Caki2 (cell line): ENCODE results near the gene OGFRL1. TPM values are rescaled to one million over a fixed set of nuclear protein-coding genes. Genes with fewer than 3 reads are reported as not detected.

Source experiments
- DNase-seq: peaks from one replicate; pipeline ENCODE4 v3.0.0-alpha.2; 2015; ENCODE audit warnings: low read depth
- in situ Hi-C: cut with HindIII; loops from 2 replicates; pipeline ENCODE4 v1.10.0; 2016; ENCODE audit warnings: low sequenced_read_pairs, low pct_unique_long_range_greater_than_20kb, mixed read lengths
- total RNA-seq: library from RNA; depleted of rRNA; stranded (reverse); fragments of >200 nt; shearing (Covaris generic); gene quantifications from 2 replicates; pipeline ENCODE4 v1.2.3, GENCODE V29; 2014; ENCODE audit warnings: low replicate concordance

The OGFRL1 gene
- total RNA-seq, 1 experiment from 2014 or later: 12.1 TPM

DNA sequence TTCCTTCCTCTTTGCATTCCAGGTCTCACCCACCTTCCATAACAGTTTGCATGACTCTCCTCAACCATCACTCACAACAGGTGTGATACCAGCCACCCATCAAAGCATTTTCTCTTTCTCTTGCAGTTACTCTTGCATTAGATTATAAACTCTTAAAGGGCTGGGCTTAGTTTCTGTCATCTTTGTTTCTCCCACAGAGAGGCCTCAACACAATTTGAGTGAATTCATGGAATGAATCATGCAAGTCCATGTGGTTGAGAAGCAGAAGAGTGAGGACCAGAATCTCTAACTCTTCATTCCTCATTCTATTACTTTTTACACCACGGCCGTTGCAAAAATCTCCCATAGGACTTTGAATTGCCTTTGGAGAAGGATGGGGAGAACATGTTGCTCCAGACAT, 31.4 kb downstream of the OGFRL1 start:
- DNase-seq: no peak
- in situ Hi-C loops: no loop called here

DNA sequence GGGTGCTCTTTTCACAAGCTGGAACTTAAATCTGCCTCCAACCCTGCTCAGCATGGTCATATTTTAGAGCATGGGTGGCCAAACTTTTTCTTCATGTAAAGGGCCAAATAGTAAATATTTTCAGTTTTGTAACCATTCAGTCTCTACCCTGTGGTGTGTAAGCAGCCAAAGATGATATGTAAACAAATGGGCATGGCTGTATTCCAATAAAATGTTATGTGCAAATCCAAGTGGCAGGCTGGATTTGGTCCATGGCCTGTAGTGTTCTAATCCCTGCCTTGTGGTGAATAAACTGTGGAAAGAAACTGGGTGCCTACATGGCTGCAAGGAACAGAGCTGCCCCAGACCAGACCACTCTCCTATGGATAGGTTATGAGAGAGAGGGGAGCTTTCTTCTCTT, 32.7 kb downstream of the OGFRL1 start:
- no peak for DNase-seq
- in situ Hi-C loops: no loop called here

DNA sequence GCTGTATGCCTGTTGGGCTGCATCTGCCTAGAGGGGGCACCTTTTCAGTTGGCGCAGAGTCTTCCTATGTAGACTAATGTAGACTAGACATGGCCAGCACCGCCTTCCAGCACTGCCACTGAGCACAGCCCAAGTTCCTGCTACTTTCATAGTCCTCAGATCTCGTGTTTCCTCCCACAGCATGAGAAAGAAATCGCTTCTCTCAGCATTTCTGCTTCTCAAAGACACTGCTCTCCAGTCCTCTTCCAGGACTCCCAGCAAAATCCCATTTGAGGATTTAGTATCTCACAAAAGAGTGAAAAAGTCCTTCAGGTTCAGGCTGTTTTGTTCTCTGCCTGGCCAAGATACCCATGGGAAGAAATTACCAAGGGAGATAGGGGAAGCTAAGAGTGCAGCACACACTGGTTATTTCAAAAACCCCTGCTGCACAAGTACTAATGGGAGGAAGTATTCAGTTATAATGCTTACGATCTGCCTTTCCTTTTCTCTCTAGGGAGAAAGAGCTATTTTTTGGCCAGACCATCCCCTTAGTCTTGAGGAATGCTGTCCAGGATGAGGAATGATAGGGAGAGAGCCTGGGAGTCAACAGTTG, 35.7 kb downstream of the OGFRL1 start:
- no peak for DNase-seq
- in situ Hi-C loops: no loop called here

DNA sequence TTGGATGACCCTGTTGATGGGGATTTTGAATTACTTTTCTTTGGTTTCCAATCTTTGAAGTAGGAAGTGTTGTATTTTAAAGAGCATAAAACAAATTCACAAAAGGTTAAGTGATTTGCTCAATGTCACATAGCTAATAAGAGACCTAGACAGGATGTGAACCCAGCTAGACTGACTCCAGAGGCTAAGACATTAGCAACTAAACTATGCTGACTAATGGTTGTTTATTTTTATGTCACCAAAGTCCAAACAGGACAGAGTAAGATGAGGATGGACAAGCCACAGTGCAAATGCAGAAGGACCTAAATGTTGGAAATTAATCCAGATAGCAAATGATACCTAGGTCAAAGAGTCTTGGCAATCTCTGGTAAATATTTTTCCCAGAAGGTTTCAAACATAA, 38.0 kb downstream of the OGFRL1 start:
- in situ Hi-C loops: no loop called here
- DNase-seq: no peak

DNA sequence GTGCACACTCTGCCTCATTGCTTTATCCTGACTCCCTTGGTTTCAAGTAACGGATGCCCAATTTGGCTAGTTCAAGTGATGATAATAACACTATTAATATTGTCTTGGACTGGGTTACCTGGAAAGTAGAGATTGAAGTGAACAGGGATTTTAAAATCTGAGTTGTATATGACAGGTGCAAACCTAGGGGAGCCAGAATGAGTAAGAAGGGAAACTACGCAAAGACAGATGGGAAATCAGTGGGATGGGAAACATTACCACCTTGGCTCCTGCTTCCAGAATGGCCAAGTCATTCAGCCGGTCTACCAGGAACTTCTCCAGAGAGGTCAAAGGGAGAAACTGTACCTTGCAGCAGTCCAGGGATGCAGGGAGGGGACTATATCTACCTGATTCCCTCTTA, 41.9 kb downstream of the OGFRL1 start:
- in situ Hi-C loops: no loop called here

DNA sequence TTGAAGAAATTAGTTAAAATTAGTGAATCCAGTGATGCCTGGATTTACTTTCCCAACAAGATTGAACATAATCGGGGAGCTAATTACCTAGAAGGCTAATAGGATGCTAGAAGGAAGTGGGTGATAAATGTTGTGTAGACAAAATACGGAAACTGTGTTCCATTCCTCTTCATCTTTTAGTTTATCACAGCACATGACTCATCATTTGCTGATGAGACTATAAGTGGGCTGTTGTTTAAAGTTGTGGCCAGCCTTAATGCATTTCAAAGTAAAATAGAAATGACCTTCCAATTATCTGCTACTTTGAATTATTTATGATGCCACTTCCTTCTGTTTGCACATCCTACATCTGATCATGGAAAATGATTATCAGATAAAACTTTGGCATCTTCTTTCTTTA, 43.4 kb downstream of the OGFRL1 start:
- DNase-seq: no peak
- in situ Hi-C loops: no loop called here

More for the DNA sequence above, 41.9 kb downstream of the OGFRL1 start:
- DNase-seq: no peak

DNA sequence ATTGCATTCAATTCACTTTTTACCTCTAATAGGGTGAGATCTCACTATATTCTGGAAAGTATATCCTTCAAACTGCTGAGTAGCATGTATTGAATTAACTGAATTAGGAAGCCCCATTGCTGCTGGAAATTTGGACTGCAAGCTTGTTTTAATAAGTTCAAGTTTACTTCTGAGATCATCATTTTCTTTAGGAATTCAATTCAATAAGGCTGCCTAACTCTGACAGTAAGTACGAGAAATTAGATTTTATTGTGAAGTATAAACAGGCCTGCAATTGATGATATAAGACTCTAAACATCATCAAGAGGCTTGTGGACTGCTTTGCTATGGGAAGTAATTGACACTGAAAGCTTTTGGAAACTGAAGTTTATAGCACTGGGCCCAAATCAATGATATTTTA, 44.4 kb downstream of the OGFRL1 start:
- in situ Hi-C loops: no loop called here
- no peak for DNase-seq

GRCh38 chr6:71333697-71334096, 45.1 kb downstream of the OGFRL1 start:
- in situ Hi-C loops: no loop called here
- DNase-seq: peak; percentile 64

DNA sequence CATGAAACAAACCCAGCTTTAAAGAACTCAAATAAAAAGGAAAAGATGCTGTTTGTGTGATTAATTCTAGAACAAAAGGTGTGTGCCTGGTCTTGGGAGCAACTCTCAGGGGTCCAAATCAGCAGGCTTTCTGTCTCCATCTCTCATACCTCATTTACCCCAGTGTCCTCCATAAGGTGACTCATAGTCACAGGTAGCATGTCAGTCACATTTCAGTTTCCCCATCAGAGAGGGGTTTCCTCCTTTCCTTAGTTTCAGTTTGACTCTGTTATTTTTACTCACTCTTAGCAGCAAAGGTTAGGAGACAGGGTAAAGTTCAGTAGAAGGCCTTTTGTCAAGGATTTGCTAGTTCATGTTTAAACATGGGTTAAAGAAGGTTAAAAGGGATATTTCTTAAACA, 46.2 kb downstream of the OGFRL1 start:
- DNase-seq: peak; percentile 65
- in situ Hi-C loops: no loop called here

GRCh38 chr6:71335544-71335943, 46.9 kb downstream of the OGFRL1 start:
- no peak for DNase-seq
- in situ Hi-C loops: no loop called here

- in situ Hi-C loops: no loop called here
- peak; percentile 9 for DNase-seq
Measured at GRCh38 chr6:71336901-71337300, 48.3 kb downstream of the OGFRL1 start.

- DNase-seq: no peak
- in situ Hi-C loops: no loop called here
Measured at GRCh38 chr6:71338540-71339316, 50.1 kb downstream of the OGFRL1 start.

DNA sequence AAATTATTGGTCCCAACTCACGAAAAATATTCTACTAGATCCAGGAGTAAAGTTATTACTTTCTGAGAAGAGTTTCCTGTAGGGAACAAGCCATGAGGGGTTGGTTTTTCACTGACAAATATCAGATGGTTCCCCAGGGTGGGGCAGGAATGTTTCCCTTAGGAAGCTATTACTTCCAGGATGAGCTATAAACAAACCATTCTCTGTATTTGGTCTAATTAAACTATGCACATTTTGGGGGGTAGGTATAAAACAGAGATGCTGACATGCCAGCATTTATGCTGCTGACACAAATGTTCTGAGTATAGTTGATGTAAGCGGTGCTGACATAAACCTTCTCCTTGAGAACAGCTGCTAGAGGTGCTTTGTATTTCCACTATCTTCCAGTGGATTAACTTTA, 54.2 kb downstream of the OGFRL1 start:
- in situ Hi-C loops: no loop called here

GRCh38 chr6:71345476-71346333, 57.1 kb downstream of the OGFRL1 start:
- DNase-seq: no peak
- in situ Hi-C loops: no loop called here

More for the DNA sequence above, 54.2 kb downstream of the OGFRL1 start:
- DNase-seq: no peak

DNA sequence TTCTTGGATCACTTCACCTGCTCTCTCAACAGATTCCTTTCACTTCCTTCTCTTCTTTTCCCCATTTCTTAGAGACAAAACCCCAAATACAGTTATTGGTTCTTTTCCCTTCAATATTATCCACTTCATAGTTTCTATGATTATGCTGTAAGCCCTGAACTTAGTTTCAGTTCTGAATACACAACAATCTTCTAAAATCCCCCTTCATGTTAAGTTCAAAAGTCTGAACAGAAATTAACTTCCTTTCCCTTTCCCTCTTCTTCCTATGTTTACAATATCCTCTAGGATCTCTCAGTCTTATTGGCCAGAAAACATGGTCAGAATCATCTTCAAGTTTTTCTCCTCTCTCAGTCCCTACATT, 57.7 kb downstream of the OGFRL1 start:
- DNase-seq: no peak
- in situ Hi-C loops: no loop called here

DNA sequence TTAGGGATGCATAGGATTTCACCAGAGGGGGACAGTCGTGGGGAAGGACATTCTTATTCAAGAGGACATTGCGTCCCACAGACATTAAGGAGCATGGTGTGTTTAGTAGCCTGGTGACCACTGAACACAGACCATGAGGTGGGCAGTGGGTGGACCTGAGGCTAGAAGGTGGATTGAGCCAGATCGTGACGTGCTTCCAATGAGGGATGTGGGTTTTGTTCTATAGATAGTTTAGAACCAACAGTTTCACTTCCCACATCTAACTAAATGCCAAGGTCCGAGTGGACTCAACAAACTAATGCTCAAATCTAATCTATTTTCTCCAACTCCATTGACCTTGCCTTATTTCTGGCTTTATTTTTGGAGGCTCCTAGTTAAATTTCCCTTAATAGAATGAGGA, 58.5 kb downstream of the OGFRL1 start:
- in situ Hi-C loops: no loop called here
- DNase-seq: no peak

DNA sequence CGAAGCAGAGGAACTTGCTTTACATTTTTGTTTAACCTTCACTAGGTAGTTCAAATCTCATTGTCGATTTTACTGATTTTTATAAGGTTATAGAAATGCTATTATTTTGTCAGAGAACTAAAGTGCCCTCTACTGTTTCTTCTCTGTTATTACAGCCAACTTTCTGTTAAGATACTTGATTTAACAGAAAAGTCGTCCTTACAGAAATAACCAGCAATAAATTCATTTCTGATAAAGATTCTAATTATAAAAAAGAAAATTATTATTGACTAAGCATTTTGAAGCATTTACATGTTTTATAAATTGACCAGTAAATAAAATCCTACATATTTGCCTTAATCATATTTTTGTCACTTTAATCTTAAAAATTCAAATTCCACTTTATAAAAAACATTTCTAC, 60.8 kb downstream of the OGFRL1 start:
- no peak for DNase-seq
- in situ Hi-C loops: no loop called here

GRCh38 chr6:71349976-71350615, 61.5 kb downstream of the OGFRL1 start:
- no peak for DNase-seq
- in situ Hi-C loops: no loop called here

- no peak for DNase-seq
- in situ Hi-C loops: no loop called here
Measured at GRCh38 chr6:71351190-71351589, 62.6 kb downstream of the OGFRL1 start.
